Hepatocyte (in vitro differentiated cells): ENCODE results near the gene PCBP3. TPM values are rescaled to one million over a fixed set of nuclear protein-coding genes. Genes with fewer than 3 reads are reported as not detected.

ENCODE experiments used
- DNase-seq: peaks from one replicate; pipeline ENCODE4 v3.0.0-alpha.2; 2016; ENCODE audit warnings: low spot score
- H2AFZ ChIP-seq: fragments of 200-600 bp; sonication (generic); 2 replicates; pipeline ENCODE4 v1.6.0; 2016; ENCODE audit warnings: antibody characterized with exemption, mild to moderate bottlenecking
- H3K27ac ChIP-seq: fragments of 200-600 bp; sonication (generic); 2 replicates; pipeline ENCODE4 v1.5.1; 2016; ENCODE audit warnings: mild to moderate bottlenecking
- H3K27me3 ChIP-seq: fragments of 200-600 bp; sonication (generic); 2 replicates; pipeline ENCODE4 v1.6.1; 2016
- H3K36me3 ChIP-seq: fragments of 200-600 bp; sonication (generic); replicated peaks from 2 replicates; pipeline ENCODE4 v1.5.1; 2016; ENCODE audit warnings: low read depth; ENCODE audit not compliant: insufficient read depth
- H3K4me1 ChIP-seq: fragments of 200-600 bp; sonication (generic); 2 replicates; pipeline ENCODE4 v1.5.1; 2016; ENCODE audit warnings: mild to moderate bottlenecking, moderate library complexity; ENCODE audit not compliant: insufficient read depth
- H3K4me2 ChIP-seq: fragments of 200-600 bp; sonication (generic); 2 replicates; pipeline ENCODE4 v1.6.0; 2016
- H3K4me3 ChIP-seq: fragments of 200-600 bp; sonication (generic); 2 replicates; pipeline ENCODE4 v1.5.1; 2016; ENCODE audit warnings: mild to moderate bottlenecking
- H3K79me2 ChIP-seq: fragments of 200-600 bp; sonication (generic); 2 replicates; pipeline ENCODE4 v1.6.0; 2017; ENCODE audit warnings: mild to moderate bottlenecking
- H3K9me2 ChIP-seq: fragments of 200-600 bp; sonication (generic); replicated peaks from 2 replicates; pipeline ENCODE4 v1.6.0; 2017; ENCODE audit warnings: mild to moderate bottlenecking; ENCODE audit not compliant: insufficient read depth
- H3K9me3 ChIP-seq: fragments of 200-600 bp; sonication (generic); 2 replicates; pipeline ENCODE4 v1.5.1; 2016; ENCODE audit warnings: low read depth, mild to moderate bottlenecking
- H4K20me1 ChIP-seq: fragments of 200-600 bp; sonication (generic); 2 replicates; pipeline ENCODE4 v1.6.0; 2016; ENCODE audit warnings: mild to moderate bottlenecking; ENCODE audit not compliant: insufficient read depth, poor library complexity, severe bottlenecking
- EZH2 ChIP-seq: fragments of 200-600 bp; sonication (generic); IDR thresholded peaks from 2 replicates; pipeline ENCODE4 v1.6.1; 2016; ENCODE audit warnings: antibody characterized with exemption, mild to moderate bottlenecking, borderline replicate concordance
- EZH2phosphoT487 ChIP-seq: fragments of 200-600 bp; sonication (generic); IDR thresholded peaks from one replicate; pipeline ENCODE4 v1.6.1; 2018; ENCODE audit warnings: antibody characterized with exemption, mild to moderate bottlenecking, low read depth, moderate library complexity; ENCODE audit not compliant: unreplicated experiment, severe bottlenecking
- WGBS: methylation state at CpG from one replicate; pipeline ENCODE4 v1.1.6; 2016; ENCODE audit warnings: low lambda C conversion rate; ENCODE audit errors: missing lambda C conversion rate; 5-methylcytosine and 5-hydroxymethylcytosine counted together
- polyA plus RNA-seq: library from polyadenylated mRNA; unstranded; fragments of >200 nt; fragmentation: Nextera tagmentation; extraction: Ambion mirVana; gene quantifications from 2 replicates; pipeline ENCODE4 v1.2.1, GENCODE V29; 2016
- total RNA-seq: library from RNA; depleted of rRNA; stranded (reverse); fragments of >200 nt; gene quantifications from 2 replicates; pipeline ENCODE4 v1.2.3, GENCODE V29; 2014
- TF ChIP-seq, protein P1 (sequence below): fragments of 200-600 bp; sonication (generic); IDR thresholded peaks from 2 replicates; pipeline ENCODE4 v1.5.1; 2016; ENCODE audit warnings: antibody characterized with exemption, mild to moderate bottlenecking; ENCODE audit not compliant: poor library complexity

The PCBP3 gene
- total and polyA plus RNA-seq, 2 experiments from 2014 or later = 3.1 to 8.8 TPM

DNA sequence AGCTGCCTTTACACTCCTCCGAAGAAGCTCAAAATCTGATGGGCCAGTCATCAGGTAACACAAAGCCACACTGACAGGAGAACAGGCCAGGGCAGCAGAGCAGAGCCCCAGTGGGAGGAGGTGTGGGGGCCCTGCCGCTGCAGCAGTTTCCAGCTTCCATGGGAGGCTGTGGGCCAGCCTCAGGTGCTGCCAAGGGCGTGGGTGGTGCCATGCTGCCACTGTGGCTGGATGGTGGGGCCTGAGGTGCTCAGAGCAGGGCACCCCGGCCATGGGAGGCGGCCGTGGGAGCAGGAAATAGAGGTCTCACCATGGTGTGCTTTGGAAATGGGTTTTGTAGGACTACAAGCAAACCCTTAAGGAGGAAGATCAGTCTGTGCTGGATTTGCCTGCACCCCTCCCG lies 287.3 kb downstream of the PCBP3 start:
- Histone ChIP-seq H3K4me2 (no peak overlapping the region), H3K36me3 (no peaks in the 10 kb centered on the region), H3K4me1 (no peaks in the 10 kb centered on the region), H3K9me2 (no peaks in the 10 kb centered on the region), H2AFZ (no peak overlapping the region), H3K27me3 (no peaks in the 10 kb centered on the region), H3K27ac (no peak overlapping the region), H3K9me3 (no peaks in the 10 kb centered on the region), H3K4me3 (no peak overlapping the region), H3K79me2 (no peaks in the 10 kb centered on the region), H4K20me1 (no peaks in the 10 kb centered on the region)
- TF ChIP-seq EZH2 = no peak
- TF ChIP-seq EZH2phosphoT487 = no peak
- TF ChIP-seq, protein P1, sequence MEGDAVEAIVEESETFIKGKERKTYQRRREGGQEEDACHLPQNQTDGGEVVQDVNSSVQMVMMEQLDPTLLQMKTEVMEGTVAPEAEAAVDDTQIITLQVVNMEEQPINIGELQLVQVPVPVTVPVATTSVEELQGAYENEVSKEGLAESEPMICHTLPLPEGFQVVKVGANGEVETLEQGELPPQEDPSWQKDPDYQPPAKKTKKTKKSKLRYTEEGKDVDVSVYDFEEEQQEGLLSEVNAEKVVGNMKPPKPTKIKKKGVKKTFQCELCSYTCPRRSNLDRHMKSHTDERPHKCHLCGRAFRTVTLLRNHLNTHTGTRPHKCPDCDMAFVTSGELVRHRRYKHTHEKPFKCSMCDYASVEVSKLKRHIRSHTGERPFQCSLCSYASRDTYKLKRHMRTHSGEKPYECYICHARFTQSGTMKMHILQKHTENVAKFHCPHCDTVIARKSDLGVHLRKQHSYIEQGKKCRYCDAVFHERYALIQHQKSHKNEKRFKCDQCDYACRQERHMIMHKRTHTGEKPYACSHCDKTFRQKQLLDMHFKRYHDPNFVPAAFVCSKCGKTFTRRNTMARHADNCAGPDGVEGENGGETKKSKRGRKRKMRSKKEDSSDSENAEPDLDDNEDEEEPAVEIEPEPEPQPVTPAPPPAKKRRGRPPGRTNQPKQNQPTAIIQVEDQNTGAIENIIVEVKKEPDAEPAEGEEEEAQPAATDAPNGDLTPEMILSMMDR = no peak
- WGBS = 86% methylated on average over 7 of the region's 7 CpGs
- no peak for DNase-seq

DNA sequence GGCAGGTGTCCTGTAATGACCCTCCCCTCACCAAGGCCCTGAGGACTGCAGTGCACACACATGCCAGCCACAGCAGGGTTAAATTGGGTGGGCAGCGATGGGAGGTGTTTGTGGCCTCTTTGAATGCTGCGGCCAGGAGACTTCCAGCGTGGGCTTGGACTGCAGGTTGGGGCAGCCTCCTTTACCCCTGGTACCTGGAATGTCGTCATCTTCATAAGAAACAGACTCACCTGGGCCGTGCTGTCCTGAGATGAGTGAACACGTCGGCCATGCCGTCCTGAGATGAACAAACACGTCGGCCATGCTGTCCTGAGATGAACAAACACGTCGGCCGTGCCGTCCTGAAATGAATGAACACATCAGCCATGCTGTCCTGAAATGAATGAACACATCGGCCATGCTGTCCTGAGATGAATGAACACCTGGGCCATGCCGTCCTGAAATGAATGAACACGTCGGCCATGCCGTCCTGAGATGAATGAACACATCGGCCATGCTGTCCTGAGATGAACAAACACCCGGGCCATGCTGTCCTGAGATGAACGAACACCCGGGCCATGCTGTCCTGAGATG lies 288.0 kb downstream of the PCBP3 start:
- Histone ChIP-seq H3K27ac (no peak overlapping the region), H3K4me1 (no peaks in the 10 kb centered on the region), H3K36me3 (no peaks in the 10 kb centered on the region), H4K20me1 (no peaks in the 10 kb centered on the region), H3K4me2 (no peak overlapping the region), H2AFZ (no peak overlapping the region), H3K9me3 (no peaks in the 10 kb centered on the region), H3K27me3 (no peaks in the 10 kb centered on the region), H3K9me2 (no peaks in the 10 kb centered on the region), H3K4me3 (no peak overlapping the region), H3K79me2 (no peaks in the 10 kb centered on the region)
- DNase-seq = no peak
- 92% methylated on average over 20 of the region's 23 CpGs for WGBS
- TF ChIP-seq EZH2 (no peak), EZH2phosphoT487 (no peak)
- TF ChIP-seq, protein P1 = no peak

DNA sequence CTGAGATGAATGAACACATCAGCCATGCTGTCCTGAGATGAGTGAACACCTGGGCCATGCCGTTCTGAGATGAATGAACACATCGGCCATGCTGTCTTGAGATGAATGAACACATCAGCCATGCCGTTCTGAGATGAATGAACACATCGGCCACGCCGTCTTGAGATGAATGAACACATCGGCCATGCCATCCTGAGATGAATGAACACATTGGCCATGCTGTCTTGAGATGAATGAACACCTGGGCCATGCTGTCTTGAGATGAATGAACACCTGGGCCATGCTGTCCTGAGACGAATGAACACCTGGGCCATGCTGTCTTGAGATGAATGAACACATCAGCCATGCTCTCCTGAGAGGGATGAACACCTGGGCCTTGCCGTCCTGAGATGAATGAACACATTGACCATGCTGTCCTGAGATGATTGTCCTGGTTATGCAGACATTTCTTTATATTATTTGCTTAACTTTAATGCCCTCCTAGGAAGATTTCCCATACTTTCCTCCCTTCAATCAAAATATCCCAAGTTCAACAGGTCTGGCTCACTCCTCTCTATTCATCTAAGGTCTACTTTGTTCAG lies 289.5 kb downstream of the PCBP3 start:
- no peak for DNase-seq
- H3K27me3 ChIP-seq = no peaks in the 10 kb centered on the region
- no peak overlapping the region for H3K27ac ChIP-seq
- no peaks in the 10 kb centered on the region for H3K36me3 ChIP-seq
- H3K4me3 ChIP-seq = no peak overlapping the region
- H3K4me2 ChIP-seq = no peak overlapping the region
- TF ChIP-seq EZH2phosphoT487 (no peak), EZH2 (no peak)
- TF ChIP-seq, protein P1 = no peak
- H3K9me3 ChIP-seq = no peaks in the 10 kb centered on the region
- H2AFZ ChIP-seq = no peak overlapping the region
- H3K79me2 ChIP-seq = no peaks in the 10 kb centered on the region
- H3K9me2 ChIP-seq = no peaks in the 10 kb centered on the region
- 88% methylated on average over 9 of the region's 9 CpGs for WGBS
- H4K20me1 ChIP-seq = no peaks in the 10 kb centered on the region
- no peaks in the 10 kb centered on the region for H3K4me1 ChIP-seq

DNA sequence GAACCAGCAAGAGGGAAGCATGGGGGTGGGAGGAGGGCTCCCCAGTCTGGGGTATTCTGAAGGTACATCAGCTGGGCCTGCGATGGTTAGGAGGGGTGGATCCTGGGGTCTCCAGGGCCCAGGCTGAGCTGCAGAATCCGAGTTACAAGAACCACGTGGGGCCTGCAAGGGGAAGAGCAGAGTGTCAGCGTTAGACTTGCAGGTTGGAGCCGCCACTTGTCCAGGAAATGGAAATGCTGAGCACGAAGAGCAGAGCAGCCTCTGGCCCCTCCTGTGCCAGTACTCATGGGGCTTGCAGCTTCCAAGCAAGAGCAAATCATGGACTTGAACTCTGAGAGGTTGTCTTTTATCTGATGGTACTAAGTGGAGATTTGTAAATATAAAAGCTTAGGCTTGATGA lies 290.6 kb downstream of the PCBP3 start:
- 78% methylated on average over 6 of the region's 6 CpGs for WGBS
- no peak overlapping the region for H3K4me2 ChIP-seq
- DNase-seq = no peak
- no peaks in the 10 kb centered on the region for H3K79me2 ChIP-seq
- H3K9me2 ChIP-seq = no peaks in the 10 kb centered on the region
- H2AFZ ChIP-seq = no peak overlapping the region
- no peaks in the 10 kb centered on the region for H3K27me3 ChIP-seq
- no peak overlapping the region for H3K27ac ChIP-seq
- H4K20me1 ChIP-seq = no peaks in the 10 kb centered on the region
- H3K9me3 ChIP-seq = no peaks in the 10 kb centered on the region
- H3K4me3 ChIP-seq = no peak overlapping the region
- TF ChIP-seq EZH2 (no peak), EZH2phosphoT487 (no peak)
- TF ChIP-seq, protein P1 = no peak
- H3K4me1 ChIP-seq = no peaks in the 10 kb centered on the region
- H3K36me3 ChIP-seq = no peaks in the 10 kb centered on the region
